Measurements from ENCODE around the gene RBP3.

The RBP3 gene

GRCh38 chr10:47401874-47402640 lies 53.9 kb downstream of the RBP3 start:
- no peak for DNase-seq (ENCODE audit: low read depth)

DNA sequence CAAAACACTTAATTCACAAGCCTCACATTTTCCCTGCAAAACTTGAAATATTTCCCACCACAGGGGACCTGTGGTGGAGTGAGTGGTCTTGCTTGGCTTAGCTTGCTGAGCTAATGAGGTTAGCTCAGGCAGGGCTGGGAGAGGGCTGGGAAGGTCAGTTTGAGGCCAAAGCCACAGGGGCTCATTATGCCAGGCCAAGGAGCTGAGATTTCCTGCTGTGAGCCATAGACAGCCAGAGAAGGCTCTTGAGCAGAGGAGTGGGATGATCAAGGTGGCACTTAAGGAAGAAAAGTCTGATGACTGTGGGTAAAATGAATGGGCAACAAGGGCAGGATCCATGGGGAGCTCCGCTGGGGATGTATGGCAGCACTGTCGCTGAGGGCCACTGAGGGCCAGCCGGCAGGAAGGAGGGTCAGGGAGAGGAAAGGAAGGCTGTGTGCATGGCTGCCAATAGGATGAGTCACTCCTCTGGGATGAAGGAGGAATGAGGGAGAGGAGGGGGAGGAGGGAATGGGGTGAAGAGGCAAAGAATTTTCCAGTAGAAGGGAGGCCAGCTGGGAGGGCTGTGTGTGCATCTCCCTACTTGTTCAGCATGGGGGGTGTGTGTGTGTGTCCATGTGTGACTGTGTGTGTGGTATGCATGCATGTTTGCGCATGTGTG lies 54.6 kb downstream of the RBP3 start:
- no peak for DNase-seq (ENCODE audit: low read depth)

GRCh38 chr10:47403446-47404318 lies 55.5 kb downstream of the RBP3 start:
- DNase-seq (ENCODE audit: low read depth), result no peak

DNA sequence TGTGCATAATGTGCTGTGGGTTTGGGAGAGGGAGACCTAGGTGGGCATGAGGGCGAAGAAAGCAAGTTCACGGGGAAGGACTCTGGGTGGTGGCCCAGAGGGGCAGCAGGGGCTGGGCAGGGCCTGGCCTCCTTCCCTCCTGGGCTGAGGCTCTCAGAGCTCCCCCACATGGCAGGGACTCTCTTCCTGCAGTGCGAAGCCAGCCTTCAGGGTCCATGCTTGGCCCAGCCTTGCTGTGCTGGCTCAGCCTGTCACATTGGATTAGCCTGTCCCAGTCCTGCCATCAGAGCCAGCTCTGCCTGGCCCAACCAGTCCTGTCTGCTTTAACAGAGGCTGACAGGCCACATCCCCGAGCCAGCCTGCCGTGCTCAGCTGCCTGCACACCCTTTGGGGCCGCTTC lies 56.3 kb downstream of the RBP3 start:
- no peak for DNase-seq (ENCODE audit: low read depth)

- no peak for DNase-seq (ENCODE audit: low read depth)
Measured at GRCh38 chr10:47404937-47405336, 56.8 kb downstream of the RBP3 start.

GRCh38 chr10:47405857-47406547 lies 57.8 kb downstream of the RBP3 start:
- DNase-seq (ENCODE audit: low read depth), result no peak

DNA sequence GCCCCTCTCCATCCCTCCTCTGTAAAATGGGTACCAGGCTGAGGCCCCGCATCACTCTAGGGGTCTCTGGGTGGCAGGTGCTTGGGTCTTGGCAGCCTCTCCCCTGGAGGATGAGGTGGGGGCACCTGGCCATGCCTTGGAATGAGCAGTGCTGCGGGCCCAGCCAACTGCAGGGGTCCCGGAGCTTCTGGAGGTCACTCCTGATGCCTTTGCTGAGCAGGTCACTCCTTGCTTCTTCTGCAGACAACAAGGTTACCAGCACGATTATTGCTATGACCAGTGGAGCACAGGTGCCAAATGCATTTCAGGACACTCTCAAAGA lies 58.3 kb downstream of the RBP3 start:
- DNase-seq (ENCODE audit: low read depth), result no peak

DNA sequence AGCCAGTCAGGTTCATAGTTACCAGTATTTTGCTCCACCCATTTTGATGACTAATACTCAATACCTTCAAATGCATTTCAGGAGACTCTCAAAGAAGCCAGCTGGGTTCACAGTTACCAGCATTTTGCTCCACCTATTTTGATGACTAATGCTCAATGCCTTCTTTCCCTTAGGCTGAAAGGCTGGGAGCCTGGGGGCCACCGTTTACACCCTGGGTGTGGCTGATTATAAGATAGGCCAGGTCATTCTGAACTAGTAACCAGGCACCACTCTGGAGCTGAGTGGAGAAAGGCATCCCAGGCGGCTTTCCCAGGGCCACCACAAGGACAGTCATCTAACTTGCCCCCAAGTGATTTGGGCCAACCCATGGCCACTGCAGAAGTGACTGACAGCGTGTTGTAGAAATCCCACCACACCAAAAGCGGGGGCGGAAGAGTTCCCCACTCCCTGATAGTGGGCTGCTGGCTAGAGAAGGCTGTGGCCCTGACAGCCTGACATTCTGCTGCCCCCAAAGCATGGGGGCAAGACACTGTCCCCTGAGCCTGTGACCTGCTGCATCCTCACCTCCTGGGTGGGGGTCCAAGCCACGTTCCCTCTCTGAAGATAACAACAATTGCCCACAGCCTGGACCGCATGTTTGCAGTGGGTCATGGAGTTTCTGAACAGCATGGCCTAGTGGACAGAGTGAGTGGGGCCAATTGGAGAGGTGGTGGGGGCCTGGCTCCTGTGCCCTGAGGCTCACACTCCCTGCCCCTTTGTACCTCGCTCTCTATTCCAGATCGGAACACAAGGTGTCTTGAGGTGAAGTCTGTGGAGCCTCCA lies 58.9 kb downstream of the RBP3 start:
- no peak for DNase-seq (ENCODE audit: low read depth)

All from stimulated activated CD8-positive, alpha-beta memory T cell treated with anti-CD3 and anti-CD28 coated beads, Interleukin-15, amount 100 ng/mL, for 24 hours (primary cell).